ENCODE measurements around the gene FARS2. TPM values are rescaled to one million over a fixed set of nuclear protein-coding genes. Genes with fewer than 3 reads are reported as not detected.

Gene FARS2
- total and polyA plus RNA-seq, 2 donors (not counting 1 experiment from before 2014, with no cell fraction given) = 33.0 to 35.5 TPM

GRCh38 chr6:5250911-5251310 is 10.4 kb upstream of the FARS2 start:
- Histone ChIP-seq H3K27me3 (replicated peaks in 1 of 4; ENCODE audit: control extremely low read depth in 1 of 4, control insufficient read depth in 3 of 4, insufficient read depth in 4 of 4, low read length in 3 of 4) (no peaks in the 10 kb centered on the region), H3K79me2 (ENCODE audit: control insufficient read depth, insufficient read depth, low read length) (peaks cover 13% of the 10 kb centered on the region), H3K4me1 (ENCODE audit: control insufficient read depth in 2 of 2, insufficient read depth in 2 of 2, low read length in 2 of 2) (no peaks in the 10 kb centered on the region), H3K27ac (ENCODE audit: low read length in 2 of 2) (no peak overlapping the region), H3K9ac (ENCODE audit: low read length) (no peak overlapping the region), H3K36me3 (replicated peaks in 1 of 2; ENCODE audit: control extremely low read depth in 1 of 2, control insufficient read depth in 1 of 2, extremely low read depth in 1 of 2, insufficient read depth in 2 of 2, low read length in 1 of 2) (no peaks in the 10 kb centered on the region), H3K4me2 (replicated peaks; ENCODE audit: low read depth, low read length, poor library complexity, severe bottlenecking) (no peak overlapping the region), H3K4me3 (ENCODE audit: control extremely low read depth in 1 of 5, extremely low read depth in 1 of 5, insufficient read depth in 1 of 5, low read depth in 2 of 5, low read length in 4 of 5) (no peak overlapping the region), H4K20me1 (ENCODE audit: control insufficient read depth, insufficient read depth, low read length, poor library complexity, severe bottlenecking) (no peaks in the 10 kb centered on the region), H2AFZ (ENCODE audit: insufficient read depth, low read depth, low read length, poor library complexity, severe bottlenecking) (no peak overlapping the region), H3K9me3 (ENCODE audit: control extremely low read depth in 1 of 3, control insufficient read depth in 2 of 3, insufficient read depth in 1 of 3, low read length in 2 of 3) (no peaks in the 10 kb centered on the region)
- CTCF ChIA-PET = no interaction called here
- intact Hi-C loops (cut with micrococcal nuclease) = no loop called here
- H3K4me3 Mint-ChIP-seq = no peak overlapping the region
- H3K27ac Mint-ChIP-seq = no peak overlapping the region
- POLR2A ChIA-PET = no interaction called here
- no peaks in the 10 kb centered on the region for H3K27me3 Mint-ChIP-seq
- no peak for TF ChIP-seq EZH2 (IDR thresholded peaks at IDR 0.05; ENCODE audit: borderline replicate concordance, insufficient read depth, low read depth, low read length, poor library complexity, severe bottlenecking)
- TF ChIP-seq, protein P1, sequence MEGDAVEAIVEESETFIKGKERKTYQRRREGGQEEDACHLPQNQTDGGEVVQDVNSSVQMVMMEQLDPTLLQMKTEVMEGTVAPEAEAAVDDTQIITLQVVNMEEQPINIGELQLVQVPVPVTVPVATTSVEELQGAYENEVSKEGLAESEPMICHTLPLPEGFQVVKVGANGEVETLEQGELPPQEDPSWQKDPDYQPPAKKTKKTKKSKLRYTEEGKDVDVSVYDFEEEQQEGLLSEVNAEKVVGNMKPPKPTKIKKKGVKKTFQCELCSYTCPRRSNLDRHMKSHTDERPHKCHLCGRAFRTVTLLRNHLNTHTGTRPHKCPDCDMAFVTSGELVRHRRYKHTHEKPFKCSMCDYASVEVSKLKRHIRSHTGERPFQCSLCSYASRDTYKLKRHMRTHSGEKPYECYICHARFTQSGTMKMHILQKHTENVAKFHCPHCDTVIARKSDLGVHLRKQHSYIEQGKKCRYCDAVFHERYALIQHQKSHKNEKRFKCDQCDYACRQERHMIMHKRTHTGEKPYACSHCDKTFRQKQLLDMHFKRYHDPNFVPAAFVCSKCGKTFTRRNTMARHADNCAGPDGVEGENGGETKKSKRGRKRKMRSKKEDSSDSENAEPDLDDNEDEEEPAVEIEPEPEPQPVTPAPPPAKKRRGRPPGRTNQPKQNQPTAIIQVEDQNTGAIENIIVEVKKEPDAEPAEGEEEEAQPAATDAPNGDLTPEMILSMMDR (IDR thresholded peaks at IDR 0.05) = no peak
- WGBS (ENCODE audit: insufficient coverage) = 100% methylated on average over 1 of the region's 4 CpGs
- DNase-seq (no peak), ATAC-seq (ENCODE audit: low read depth) (no peak)
- no peaks in the 10 kb centered on the region for H3K4me1 Mint-ChIP-seq
- H3K9me3 Mint-ChIP-seq (ENCODE audit: insufficient read depth) = no peaks in the 10 kb centered on the region

DNA sequence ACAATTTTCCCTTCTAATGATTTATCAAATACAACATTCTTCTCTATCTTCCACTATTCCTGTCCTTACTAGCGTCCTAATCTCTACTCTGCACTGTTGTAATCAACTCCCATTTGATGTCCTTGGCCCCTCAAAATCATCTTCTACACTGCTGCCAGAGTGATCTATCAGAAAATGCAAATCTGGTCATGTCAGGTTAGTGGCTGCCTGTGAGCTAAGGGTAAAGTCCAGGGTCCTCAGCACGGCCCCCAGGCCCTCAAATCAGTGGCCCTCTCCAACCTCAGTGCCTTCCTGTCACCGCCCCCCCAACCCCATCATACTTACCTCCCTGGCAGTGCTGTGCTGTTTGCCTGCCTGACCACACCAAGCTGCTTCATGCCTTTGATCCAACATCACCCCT is 4.4 kb upstream of the FARS2 start:
- no peak overlapping the region for H2AFZ ChIP-seq (ENCODE audit: insufficient read depth, low read depth, low read length, poor library complexity, severe bottlenecking)
- H3K27ac ChIP-seq (ENCODE audit: low read length in 2 of 2) = no peak overlapping the region
- H3K27me3 ChIP-seq (replicated peaks in 1 of 4; ENCODE audit: control extremely low read depth in 1 of 4, control insufficient read depth in 3 of 4, insufficient read depth in 4 of 4, low read length in 3 of 4) = no peaks in the 10 kb centered on the region
- ChIA-PET CTCF (interaction anchor here (1.8 kb wide), 1 partner anchor 113 kb away, joined by 6 read pairs; no protein-coding TSS in a partner anchor), POLR2A (no interaction called here)
- peaks cover 0 to 9% of the 10 kb centered on the region in 2 experiments for H3K36me3 ChIP-seq (replicated peaks in 1 of 2; ENCODE audit: control extremely low read depth in 1 of 2, control insufficient read depth in 1 of 2, extremely low read depth in 1 of 2, insufficient read depth in 2 of 2, low read length in 1 of 2)
- peaks cover 27% of the 10 kb centered on the region for H3K79me2 ChIP-seq (ENCODE audit: control insufficient read depth, insufficient read depth, low read length)
- no peak overlapping the region for H3K4me3 ChIP-seq (ENCODE audit: control extremely low read depth in 1 of 5, extremely low read depth in 1 of 5, insufficient read depth in 1 of 5, low read depth in 2 of 5, low read length in 4 of 5)
- no peak overlapping the region for H3K27ac Mint-ChIP-seq
- no peaks in the 10 kb centered on the region for H3K9me3 Mint-ChIP-seq (ENCODE audit: insufficient read depth)
- H3K9ac ChIP-seq (ENCODE audit: low read length) = no peak overlapping the region
- WGBS (ENCODE audit: insufficient coverage) = 100% methylated on average over 2 of the region's 3 CpGs
- H3K4me3 Mint-ChIP-seq = no peak overlapping the region
- no peaks in the 10 kb centered on the region for H3K27me3 Mint-ChIP-seq
- H3K4me1 ChIP-seq (ENCODE audit: control insufficient read depth in 2 of 2, insufficient read depth in 2 of 2, low read length in 2 of 2) = peaks cover 9 to 14% of the 10 kb centered on the region in 2 donors
- intact Hi-C loops (cut with micrococcal nuclease) = no loop called here
- no peak for DNase-seq
- no peak overlapping the region for H3K4me2 ChIP-seq (replicated peaks; ENCODE audit: low read depth, low read length, poor library complexity, severe bottlenecking)
- H3K9me3 ChIP-seq (ENCODE audit: control extremely low read depth in 1 of 3, control insufficient read depth in 2 of 3, insufficient read depth in 1 of 3, low read length in 2 of 3) = no peaks in the 10 kb centered on the region
- H3K4me1 Mint-ChIP-seq = peaks cover 17% of the 10 kb centered on the region
- no peak for ATAC-seq (ENCODE audit: low read depth)
- no peak for TF ChIP-seq EZH2 (IDR thresholded peaks at IDR 0.05; ENCODE audit: borderline replicate concordance, insufficient read depth, low read depth, low read length, poor library complexity, severe bottlenecking)
- TF ChIP-seq, protein P1 (IDR thresholded peaks at IDR 0.05) = no peak
- no peaks in the 10 kb centered on the region for H4K20me1 ChIP-seq (ENCODE audit: control insufficient read depth, insufficient read depth, low read length, poor library complexity, severe bottlenecking)
